HG02981 (cell line): ENCODE measurements around the gene ADRA2B.
A peak's percentile ranks its signal among the peaks of the same experiment; 100 is the strongest.

Experiments used
- ATAC-seq: cut with Tn5 transposase; IDR thresholded peaks from one replicate; pipeline ENCODE4 v1.9.1; 2021; ENCODE audit warnings: mild to moderate bottlenecking, moderate library complexity; ENCODE audit not compliant: unreplicated experiment

ADRA2B gene

GRCh38 chr2:96138179-96139145 is 22.1 kb upstream of the ADRA2B start, which contains the start of gene ASTL:
TSS of gene ASTL (minus strand) at chr2:96138502. CDS start at chr2:96138436, 66 bp downstream.
- ATAC-seq, result peak; percentile 33

GRCh38 chr2:96137321-96138178 is 21.2 kb upstream of the ADRA2B start:
- ATAC-seq, result no peak

DNA sequence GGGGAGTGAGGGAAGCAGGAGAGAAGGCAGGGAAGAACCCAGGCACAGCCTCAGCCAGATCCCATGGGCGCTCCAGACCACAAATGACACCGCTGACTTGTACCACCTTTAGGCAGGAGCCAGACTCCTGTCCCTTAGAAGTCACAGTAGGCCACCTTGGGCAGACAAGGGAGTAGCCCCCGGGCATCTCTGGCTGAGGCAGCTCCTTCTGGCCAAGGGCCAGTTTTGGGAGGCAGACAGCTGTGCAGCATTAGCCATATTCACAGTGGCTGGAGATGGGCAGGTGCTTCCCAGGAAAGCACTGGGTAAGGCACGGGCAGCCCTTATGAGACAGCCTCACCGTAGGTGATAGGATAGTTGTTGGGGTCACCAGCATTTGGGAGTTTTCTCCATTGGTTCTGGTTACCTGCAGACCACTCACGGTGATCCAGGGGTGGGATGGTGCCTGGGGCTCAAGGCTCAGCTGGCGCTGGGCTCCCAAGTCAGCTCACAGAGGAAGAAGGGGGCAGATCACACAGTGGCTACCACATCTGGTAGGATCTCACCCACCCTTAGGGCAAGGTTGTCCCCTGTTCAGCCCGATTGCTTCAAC is 19.9 kb upstream of the ADRA2B start:
- no peak for ATAC-seq

- no peak for ATAC-seq
Measured at GRCh38 chr2:96135621-96136020, 19.2 kb upstream of the ADRA2B start.

DNA sequence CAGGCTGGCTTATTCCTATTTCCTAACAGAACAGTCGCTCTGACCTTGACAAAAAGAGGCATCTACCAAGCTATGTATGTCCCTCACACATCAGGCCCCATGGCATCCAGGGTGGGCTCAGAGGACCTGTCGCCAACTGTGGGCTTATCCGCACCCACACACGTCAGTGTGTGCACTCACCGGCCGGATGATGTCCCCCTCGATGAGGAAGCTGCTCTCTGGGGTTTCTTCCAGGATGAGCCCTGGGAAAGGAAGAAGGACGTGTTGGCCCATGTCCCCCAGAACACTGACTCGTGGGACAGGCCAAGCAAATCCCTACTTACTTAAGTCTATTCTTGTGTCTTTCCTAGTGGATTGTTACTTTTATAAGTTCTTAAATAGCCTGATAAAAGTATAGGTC is 18.8 kb upstream of the ADRA2B start:
- ATAC-seq, result no peak

DNA sequence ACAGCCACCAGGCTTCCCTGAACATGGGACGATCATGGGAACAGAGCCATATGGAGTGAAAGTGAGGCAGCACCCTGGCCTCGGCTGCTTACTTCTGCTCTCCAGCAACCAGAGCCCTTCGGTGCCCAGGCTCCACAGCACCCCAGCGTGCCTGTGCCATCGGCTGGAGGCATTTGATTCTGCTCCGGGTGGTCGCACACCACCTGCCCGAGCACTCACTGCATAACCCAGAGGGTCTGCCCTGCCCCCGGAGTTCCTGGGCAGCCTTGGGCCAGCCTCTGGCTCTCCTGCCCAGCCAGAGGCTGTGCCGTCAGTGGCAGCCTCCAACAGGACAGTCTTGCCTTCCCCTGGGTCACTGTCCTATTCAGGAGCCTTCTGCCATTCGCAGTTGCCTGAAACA is 18.1 kb upstream of the ADRA2B start:
- no peak for ATAC-seq

DNA sequence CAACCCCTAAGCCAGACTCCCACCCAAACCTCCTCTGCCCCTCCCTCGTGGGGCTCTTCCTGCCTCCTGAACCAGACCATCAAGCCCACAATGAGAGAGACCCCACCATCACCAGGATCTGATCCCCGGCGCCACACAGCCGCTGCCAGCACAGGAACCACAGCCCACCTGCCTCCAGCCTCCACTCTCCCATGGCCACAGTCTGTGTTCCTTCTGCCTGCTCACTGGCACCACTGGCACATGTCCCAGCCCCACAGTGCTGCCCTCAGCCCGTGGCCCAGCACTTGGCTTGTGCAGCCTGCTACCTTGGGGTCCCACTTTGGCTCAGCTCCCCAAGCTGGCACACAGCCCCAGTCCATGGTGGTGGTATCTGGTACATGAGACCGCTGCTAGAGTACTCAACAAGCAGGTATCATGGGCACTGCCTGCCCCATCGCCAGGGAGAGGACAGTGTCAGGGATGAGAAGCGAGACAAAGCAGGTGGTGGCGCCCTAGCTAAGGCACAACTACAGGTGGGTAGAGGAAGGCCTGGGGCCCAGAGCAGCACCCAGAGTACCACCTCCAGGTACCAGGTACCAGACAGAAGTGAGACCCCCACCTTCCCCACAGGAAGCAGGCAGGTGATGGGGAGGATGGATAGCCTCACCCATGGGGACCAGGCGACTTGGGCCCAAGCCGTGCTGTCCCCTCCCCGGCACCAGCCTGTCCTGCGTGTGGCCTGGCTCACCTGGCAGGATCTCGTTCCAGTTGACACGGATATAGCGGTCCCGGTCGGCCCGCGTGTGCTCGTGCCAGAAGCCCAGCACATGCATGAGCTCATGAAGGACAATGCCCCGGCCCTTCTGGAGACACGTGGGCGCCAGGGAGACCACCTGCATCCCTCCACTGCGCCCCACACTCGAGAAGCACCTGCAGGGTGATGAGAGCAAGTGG is 15.7 kb upstream of the ADRA2B start:
- no peak for ATAC-seq

DNA sequence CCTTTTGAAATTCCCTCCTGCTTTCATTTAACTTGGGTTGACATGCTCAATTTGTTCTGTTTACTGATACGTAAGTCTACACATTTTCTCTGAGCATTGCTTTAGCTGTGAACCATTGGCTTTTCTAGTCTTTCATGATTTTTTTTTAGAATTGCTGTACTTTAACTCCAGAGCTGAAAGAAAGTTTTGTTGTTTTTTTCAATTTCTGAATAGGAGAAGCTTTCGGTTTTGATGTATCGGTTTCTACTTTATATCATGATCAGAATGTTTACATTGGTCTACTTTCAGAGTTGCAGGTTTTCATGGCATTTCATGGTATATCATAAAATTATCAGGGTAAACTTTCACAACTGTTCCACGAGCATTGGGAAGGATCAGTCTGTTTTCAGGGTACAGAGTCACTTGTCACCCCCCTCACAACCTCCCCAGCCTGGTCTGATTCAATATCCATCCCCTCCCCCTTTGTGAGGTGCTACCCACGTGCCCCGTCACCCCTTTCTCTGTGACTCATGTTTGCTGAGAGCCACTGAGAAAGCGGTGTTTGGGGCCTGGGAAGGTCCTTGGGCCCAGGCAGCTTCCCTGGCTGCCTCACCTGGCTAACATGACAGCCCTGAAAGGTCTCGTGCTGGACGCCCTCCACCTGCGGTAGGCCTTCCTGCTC is 14.9 kb upstream of the ADRA2B start:
- ATAC-seq, result no peak

DNA sequence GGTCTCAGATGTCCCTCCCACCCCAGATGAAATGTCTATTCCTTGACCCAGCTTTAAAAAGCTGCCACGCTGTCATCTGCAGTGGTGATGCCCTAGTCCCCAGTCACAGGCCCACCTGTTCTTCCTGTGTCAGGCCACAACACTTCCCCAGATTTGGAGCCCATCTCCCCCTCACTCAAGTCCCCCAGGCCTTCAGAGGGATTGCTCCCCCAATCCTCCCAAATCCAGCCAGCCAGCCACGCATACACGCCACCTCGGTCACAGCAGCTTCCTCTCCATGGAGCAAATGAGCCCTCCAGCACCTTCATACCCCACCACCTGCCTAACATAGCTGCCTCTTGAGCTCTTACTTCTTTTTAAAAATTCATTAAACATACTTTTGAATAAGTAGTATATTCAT is 14.1 kb upstream of the ADRA2B start:
- ATAC-seq, result no peak

DNA sequence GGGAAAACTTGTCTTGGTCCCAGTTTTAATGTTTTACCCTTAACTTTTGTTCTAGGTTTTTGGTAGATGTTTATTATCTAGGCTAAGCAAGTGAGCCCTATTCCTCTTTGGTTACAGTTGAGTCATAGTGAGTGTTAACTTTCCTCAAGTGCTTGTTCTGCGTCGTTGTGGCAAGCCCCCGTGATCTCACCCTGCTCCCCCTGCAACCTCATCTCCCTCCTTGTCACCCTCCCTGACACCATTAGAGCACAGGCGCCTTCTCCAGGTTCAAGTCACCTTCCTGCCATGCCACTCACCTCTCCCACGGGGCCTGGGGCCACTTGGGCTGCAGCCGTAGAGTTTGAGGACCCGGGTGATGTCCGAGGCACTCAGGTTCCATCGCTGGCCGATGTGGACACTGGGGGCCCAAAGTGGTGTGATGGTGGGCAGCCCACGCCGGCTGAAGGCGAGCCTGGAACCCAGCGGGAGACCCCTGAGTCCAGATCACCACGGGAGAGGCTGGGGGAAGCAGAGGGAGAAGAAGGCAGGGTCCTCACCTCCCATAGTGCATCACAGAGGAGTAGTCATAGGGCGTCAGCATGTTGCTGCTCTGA is 13.3 kb upstream of the ADRA2B start:
- no peak for ATAC-seq

GRCh38 chr2:96128456-96128855 is 12.1 kb upstream of the ADRA2B start:
- ATAC-seq, result no peak

DNA sequence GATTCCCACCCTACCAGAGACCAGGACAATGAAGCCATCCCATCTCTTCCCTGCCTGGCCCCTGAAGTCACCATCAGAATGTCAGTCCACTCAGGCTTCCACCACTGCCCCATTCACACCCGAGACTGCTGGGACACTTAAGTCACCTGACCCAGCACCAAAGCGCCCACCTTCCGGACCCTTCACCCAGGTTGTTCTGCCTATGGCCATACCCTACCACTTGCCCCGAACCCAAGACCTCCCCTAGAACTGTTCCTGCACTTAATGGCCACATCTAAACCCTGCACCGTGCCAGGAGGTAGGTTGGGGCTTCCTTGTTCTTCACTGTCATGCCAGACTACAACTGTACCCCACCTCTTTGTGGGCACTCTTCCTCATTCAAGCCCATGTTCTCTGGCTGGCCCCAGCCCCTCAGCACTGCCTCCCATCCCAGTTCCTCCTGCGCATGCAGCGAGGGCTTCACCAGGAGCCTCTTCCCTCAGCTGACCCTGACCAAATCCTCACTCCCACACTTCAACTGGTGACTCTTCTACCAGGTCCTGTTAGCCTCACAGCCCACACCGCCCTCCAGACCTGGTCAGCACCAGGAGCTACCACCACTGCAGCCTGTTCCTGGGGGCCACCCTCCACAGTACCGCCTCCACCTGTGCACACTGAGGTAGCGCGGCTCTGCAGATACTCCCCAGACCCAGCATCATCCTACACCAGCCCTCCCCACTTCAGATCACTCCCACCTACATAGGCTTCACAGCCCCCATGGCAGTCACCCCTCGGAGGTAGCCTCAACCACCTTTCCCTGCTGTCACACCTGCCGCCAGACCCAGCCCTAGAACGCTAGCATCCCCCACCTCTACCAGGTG is 8.3 kb upstream of the ADRA2B start:
- no peak for ATAC-seq

- no peak for ATAC-seq
Measured at GRCh38 chr2:96123936-96124335, 7.6 kb upstream of the ADRA2B start.

DNA sequence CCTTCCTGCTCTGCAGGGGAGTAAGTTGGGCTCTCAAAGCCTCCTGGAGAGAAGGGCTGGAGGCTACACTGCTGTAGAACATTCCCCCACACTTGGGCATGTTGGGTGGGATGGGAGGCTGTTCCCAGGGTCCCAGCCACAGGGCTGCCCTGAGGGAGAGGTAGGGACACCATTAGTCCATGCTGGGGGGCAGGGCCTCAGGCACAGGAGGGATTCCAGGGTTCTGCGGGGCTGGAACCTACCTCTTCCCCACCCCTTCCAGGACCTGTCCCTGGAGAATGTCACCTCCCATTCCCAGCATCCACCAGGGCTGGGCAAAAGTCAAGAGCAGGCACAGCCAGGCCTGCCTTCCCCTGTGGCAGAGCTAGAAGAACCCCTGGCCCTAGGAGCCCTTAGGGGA is 6.9 kb upstream of the ADRA2B start:
- ATAC-seq, result no peak

DNA sequence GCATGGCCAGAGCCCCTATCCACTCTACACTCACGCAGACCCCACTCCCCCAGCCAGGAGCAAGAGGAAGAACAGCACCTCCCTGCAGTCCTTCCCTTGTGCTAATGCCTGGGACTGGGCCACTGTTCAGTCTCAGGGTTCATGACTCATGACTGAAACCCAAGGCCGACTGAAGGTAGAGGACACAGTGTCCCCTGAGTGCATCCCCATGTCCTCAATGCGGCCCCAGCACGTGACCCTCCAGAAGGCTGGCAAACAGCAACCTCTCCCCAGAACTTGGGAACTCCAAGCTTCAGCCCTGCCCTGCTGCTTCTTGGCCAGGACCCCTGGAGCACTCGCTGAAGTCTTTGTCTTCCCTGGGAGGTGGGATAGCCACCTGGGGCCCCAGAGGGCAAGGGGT is 6.0 kb upstream of the ADRA2B start:
- no peak for ATAC-seq

- ATAC-seq, result no peak
Measured at GRCh38 chr2:96121414-96121813, 5.0 kb upstream of the ADRA2B start.

DNA sequence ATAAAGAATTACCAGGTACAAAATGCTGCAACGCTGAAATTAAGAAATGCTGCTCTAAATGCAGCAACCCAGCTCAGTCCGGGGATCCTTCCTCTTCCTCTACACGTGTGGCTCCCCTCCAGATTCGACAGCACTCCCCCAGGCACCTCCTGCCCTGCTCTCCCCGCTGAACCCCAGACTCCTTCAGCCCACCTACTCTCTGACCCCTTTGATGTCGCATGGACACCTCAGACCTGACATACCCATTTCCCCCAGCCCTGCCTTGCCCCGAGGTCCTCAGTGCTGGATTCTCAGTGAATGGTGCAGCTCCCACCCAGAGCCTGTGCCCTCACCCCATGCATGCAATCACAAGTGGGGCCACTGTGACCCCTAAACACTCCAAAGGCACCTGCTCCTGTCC is 4.6 kb upstream of the ADRA2B start:
- ATAC-seq, result no peak

DNA sequence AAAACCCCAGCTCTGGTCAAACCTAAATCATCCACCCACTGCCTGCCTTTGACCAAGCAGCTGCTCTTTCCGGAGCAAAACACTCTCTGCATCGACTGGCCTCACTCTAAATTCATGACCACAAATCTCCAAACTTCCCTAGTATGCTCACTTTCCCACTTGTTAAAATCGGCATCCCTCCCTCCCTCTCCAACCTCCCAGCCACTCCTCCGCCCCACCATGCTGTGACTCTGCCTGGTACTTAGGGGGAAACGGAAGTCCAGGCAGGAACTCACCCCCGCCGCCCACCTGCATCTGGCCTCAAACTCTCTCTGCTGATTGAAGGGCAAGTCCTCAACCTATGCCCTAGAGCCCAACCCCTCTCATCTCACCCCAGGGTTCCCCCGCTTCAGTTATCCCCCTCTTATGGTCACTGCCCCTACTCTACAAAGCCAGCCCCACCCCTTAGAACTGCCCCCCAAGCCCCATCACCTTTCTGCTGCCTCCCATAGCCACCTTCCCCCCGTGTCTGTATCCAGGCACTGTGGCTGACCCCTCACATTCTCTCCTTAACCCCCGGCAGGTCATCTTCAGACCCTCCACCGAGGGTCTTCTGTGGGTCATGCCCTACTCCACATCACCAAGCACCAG is 3.8 kb upstream of the ADRA2B start:
- no peak for ATAC-seq
